Stimulated activated CD4-positive, alpha-beta T cell treated with anti-CD3 and anti-CD28 coated beads, Interleukin-1b, Interleukin-23, amount 100 ng/mL, for 1 hour (primary cell): ENCODE measurements around the gene NUP93.

Source experiments
- DNase-seq, 2 donors: peaks; one replicate each; pipeline ENCODE4 v3.0.0-alpha.2; 2020; ENCODE audit warnings: low read depth in 2 of 2

The NUP93 gene

DNA sequence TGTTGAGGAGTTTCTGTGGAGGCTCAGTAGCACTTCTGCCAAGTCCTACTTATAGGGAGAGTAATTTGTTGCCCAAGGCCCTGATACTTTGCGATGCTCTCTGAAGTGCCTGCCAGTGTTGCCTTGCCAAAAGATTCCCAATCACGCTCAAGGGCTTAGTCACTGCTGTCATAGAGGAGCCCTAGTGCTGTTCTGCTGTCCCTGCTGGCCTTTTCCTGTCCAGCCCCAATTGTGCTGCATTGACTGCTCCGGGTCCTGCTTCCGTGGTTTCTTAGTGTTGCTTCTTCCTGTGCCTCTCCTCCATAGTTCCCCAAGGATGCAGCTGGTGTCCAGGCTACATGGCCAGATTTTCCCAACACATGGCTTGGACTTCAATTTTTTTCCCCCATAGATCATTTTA lies 13.9 kb downstream of the NUP93 start:
- no peak for DNase-seq

DNA sequence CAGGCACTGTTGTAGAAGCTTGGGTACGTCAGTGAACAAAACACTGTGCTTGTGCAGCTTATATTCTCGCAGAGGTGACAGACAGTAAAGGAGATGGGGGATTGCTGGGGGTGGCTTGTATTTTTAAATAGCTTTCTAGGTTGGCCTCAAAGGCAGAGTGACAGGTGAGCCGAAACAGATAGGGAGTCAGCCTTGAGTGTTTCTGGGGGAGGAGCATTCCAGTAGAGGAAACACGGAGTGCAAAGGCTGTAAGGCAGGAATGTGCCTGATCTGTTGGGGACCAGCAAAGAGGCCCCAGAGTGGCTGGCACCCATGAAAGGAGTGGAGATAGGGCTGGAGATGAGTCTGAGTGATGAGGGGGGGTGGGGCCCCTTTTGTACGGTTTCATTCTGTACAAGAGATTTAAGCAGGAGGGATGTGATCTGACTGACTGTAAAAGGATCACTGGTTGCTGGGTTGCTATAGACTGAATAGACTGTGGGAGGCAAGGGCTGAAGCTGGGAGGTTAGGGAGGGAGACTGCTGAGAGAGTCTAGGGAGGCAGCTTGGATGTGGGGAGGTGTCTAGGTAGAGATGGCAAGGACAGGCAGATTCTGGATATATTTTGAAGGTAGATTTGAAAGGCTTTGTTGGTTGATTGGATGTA lies 15.2 kb downstream of the NUP93 start:
- no peak for DNase-seq

GRCh38 chr16:56747486-56748045 lies 17.6 kb downstream of the NUP93 start:
- no peak for DNase-seq

- DNase-seq = no peak
Observed at GRCh38 chr16:56748191-56748590, 18.3 kb downstream of the NUP93 start.

GRCh38 chr16:56748826-56749225 lies 18.9 kb downstream of the NUP93 start:
- no peak for DNase-seq

DNA sequence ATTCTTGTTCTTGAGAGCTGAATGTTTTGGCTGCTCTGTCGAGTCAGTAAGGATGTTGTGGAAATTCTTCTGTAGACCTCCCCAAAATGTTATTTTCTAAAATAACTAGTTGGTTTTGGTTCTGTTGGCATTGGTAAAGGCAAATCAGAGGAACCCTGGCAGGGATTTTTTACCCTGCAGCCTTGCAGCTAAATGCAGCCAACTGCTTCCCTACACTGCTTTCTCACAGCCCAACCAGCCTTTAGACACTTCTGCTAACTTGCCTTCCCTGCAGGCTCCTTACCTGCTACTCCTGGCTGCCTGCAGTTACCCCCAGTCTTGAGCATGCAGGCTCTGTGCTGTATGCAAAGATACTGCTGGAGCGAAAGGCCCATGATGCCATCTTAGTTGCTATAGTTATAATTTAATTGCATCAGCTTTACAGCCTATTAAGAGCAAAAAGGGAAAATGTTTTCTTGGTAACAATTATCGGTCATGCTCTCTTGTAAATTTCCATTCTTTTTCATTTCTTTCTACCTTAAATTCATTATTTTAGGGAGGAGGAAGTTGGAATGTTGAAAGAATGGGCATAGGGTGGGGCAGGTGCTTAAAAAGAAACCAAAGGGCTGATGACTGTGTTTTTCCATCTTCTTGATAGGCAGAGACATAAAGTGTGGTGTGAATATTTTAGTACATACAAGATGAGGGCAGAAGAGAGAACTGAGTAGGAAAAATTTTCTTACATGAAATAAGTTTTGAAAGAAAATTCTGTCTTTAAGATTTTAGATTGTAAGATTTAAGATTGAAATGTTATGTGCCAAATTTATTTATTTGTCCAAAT lies 20.0 kb downstream of the NUP93 start:
- no peak for DNase-seq

DNA sequence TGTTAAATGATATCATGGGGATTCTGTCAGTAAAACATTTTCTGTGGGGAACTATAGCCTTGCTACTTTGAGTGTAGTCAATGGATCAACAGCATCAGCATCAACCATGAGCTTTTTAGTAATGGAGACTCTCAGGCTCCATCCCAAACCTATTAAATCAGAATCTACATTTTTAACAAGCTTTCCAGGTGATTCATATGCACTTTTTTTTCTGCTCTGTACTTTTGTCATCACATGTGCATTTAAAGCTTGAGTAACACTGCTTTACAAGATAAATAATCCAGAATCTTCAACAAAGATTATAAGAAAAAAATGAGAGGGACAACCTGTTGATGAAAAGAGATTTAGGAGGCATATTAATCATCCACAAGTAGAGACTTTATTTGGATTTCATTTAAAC lies 23.5 kb downstream of the NUP93 start:
- no peak for DNase-seq

DNA sequence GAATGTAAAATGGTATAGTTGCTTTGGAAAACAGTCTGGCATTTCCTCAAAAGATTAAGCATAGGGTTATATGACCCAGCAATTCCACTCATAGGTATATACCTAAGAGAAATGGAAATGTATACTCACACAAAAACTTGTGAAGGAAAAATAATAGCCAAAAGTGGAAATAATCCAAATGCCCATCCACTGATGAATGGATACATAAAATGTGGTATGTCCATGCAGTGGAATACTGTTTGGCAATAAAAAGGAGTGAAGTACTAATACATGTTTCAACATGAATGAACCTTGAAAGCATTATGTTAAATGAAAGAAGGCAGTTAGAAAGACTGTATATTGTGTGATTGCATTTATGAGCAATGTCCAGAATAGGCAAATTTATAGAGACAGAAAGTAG lies 25.1 kb downstream of the NUP93 start:
- DNase-seq = no peak

GRCh38 chr16:56758432-56758831 lies 28.5 kb downstream of the NUP93 start:
- DNase-seq = no peak

- no peak for DNase-seq
Observed at GRCh38 chr16:56758930-56759329, 29.0 kb downstream of the NUP93 start.

GRCh38 chr16:56763291-56763916 lies 33.5 kb downstream of the NUP93 start:
- no peak for DNase-seq

GRCh38 chr16:56764835-56765234 lies 34.9 kb downstream of the NUP93 start:
- no peak for DNase-seq

DNA sequence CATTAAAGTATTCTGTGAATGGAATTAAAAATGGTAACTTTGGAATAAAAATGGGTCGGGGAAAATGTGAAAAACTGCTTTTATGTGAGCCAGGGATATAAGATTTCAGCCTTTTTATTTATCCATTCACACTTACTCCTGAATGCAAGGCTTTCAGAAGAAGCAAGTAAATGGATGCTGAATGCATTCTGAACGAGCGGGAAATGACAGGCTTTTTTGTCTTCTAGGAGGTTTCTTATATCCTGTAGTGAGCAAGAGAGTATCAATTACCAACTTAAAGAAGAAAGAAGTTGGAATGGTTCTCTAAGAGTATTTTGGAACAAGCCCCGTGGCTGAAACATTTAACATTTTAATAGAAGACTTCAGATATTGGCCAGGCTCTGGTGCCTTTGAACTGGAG lies 36.0 kb downstream of the NUP93 start:
- no peak for DNase-seq

- DNase-seq = no peak
Observed at GRCh38 chr16:56767024-56767423, 37.1 kb downstream of the NUP93 start.

GRCh38 chr16:56769677-56770076 lies 39.7 kb downstream of the NUP93 start:
- DNase-seq = no peak

DNA sequence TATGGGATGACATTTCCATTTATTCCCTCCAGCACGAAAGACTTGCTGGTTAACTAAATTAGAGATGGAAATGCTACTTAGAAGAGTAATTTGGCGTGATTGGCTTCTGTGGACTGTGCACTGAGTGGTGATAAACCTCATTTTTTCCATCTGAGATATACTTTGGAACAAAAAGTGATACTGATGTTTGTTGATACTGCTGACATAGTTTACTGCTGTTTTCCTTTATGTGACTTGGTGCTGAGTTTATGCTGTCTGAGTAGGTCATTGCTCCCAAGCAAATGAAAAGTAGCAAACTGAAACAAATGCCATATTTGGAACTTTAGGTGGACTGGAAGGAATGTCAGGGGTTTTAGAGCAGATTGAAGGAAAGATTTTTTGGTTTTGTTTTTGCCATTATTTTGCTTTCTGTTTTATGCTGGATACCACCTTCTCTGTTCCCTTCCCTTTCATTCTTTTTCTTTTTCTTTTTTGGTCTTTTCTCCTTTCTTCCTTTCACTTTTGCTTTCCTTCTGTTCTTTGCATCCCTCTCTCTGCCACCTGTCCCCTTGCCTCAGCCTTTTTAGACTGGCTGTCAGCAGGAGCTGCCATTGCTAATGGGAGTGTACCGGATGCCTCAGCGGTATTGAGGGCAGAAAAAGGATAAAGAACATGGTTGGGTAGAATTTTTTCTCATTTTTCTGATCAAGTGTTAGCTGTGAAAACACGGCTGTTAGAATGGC lies 41.8 kb downstream of the NUP93 start:
- DNase-seq = no peak

DNA sequence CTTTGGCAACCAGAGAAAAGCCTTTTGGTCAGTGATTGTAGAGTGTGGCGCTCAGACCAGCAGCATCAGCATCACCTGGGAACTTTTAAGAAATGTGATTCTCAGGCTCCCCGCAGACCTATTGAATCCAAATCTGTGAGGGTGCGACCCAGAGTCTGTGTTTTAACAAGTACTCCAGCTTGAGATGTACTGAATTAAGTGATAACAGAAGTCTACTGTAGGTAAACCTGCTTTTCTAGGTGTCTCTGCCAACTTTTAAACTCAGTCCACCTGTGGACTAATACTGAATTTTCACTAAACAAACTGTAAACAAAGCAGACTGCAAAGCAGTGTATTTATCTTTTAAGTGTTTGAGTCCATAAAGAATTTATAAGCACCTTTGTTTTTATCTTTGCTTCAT lies 43.6 kb downstream of the NUP93 start:
- no peak for DNase-seq

- no peak for DNase-seq
Observed at GRCh38 chr16:56774016-56774680, 44.2 kb downstream of the NUP93 start.

- DNase-seq = no peak
Observed at GRCh38 chr16:56775162-56775561, 45.2 kb downstream of the NUP93 start.

DNA sequence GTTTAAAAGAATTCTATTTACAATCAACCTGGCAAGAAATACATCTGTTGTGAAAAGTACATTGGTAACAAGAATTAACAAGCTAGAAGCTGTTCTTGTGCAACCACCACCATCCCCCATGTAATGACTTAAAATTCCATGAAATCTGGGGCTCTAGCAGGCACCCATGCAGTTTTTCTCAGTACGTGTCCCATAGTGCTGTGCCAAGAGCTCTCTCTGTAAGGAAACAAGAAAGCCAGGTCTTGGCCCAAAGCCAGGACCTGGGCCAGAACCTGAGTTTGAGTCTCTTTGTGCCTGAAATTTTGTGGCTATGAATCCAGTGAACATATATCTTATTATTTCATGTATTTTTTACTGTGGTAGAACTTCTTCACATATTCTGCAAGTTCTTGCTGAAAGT lies 46.6 kb downstream of the NUP93 start:
- DNase-seq = no peak

- no peak for DNase-seq
Observed at GRCh38 chr16:56777001-56777400, 47.1 kb downstream of the NUP93 start.

DNA sequence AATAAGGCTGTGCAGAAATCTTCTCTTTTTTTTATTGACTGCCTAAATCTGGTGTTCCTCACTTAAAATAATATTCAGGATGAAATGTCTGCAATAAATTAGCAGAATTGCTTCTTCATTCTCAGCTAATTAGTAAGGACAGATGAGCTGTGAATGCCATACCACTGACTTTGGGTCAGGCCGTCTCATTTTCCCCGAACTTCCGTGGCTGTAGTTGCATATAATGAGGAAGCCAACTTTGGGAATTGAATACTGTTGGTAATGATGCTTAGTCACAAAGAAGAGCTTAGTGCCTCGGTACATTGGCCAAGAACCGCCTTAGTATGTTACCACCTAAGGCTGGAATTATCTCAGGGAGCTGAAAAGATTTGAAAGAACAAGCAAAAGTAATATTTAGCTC lies 47.6 kb downstream of the NUP93 start:
- DNase-seq = no peak
